ENCODE data around the gene PTPRF.
"Not testable (repeated sequence)": the region's sequence is repeated elsewhere in the genome, so short reads cannot be mapped to it uniquely, and the experiment has no call there.

The PTPRF gene

DNA sequence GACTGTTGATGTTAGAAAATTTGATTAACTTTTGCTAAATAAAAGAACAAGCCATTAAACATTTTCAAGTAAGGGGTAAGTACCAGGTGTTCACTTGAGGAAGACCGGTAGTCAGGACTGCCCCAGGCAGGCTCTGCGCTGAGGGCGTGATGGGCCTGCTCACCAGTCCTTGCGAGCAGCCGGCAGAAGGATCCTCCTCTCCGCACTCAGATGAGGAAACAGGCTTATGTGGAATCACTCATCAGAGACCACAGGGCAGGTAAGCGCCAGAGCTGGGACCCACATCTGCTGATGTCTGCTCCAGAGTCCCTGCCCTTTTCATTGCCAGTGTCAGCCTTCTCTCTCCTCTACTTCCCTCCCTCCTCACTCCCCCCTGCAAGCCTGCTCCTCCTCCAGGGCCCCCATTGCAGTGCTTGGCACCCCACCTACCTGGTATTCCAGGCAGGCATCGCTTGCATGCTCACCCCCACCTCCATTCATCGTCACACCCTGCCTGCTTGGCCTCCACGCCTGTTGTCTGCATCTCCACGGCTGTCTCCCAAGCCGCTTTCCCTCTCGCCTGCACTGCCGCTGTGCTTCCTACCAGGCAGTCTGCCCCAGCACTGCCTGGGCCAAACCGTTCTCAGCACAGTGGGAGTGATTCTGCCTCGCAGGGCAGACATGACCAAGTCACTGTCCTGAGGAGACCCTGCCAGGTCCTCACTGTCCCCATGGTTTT lies 94.5 kb downstream of the PTPRF start:
- DNase-seq (ENCODE audit: low read depth, low spot score): no peak

DNA sequence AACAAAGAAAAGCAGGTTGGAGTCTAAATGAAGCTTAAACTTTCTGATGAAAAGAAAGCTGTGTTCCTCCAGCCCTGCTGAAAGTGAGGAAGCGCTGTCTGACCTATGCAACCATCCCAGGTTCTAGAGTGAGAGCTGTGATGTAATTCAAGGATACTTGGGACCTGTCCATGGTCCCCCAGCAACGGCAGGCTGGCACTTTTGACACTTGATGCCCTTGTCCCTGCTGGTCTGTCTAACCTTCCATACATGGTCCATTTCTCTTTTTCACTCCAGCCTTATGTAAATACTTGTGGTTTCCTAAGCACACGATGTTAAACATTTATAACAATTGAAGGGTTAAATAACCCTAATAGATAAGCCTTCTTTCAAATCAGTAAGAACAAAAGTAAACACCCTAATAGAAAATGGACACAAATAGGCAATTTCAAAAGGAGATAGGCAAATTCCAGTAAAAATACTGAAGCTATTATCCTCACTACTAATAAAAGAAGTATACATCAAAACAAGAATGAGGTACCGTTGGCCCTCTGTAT lies 101.5 kb downstream of the PTPRF start:
- no peak for DNase-seq (ENCODE audit: low read depth, low spot score)

DNA sequence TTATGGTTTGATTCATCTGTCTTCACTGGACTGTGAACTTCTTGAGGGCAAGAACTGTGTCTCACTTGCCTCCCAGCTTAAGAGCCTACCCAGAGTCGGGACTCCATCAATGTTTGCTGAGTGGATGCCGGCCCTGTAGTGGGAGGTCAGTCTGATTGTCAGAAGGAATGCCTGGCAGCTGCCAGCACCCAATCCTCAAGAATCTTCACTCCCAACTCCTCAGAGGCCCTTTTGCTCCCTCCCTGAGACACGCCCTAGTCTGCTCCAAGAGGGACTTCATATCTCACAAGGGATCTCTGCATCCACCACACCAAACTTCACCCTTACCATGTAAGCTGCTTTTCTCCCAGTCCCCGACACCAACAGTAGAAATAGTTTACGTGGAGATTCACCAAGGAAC lies 104.0 kb downstream of the PTPRF start:
- no peak for DNase-seq (ENCODE audit: low read depth, low spot score)

DNA sequence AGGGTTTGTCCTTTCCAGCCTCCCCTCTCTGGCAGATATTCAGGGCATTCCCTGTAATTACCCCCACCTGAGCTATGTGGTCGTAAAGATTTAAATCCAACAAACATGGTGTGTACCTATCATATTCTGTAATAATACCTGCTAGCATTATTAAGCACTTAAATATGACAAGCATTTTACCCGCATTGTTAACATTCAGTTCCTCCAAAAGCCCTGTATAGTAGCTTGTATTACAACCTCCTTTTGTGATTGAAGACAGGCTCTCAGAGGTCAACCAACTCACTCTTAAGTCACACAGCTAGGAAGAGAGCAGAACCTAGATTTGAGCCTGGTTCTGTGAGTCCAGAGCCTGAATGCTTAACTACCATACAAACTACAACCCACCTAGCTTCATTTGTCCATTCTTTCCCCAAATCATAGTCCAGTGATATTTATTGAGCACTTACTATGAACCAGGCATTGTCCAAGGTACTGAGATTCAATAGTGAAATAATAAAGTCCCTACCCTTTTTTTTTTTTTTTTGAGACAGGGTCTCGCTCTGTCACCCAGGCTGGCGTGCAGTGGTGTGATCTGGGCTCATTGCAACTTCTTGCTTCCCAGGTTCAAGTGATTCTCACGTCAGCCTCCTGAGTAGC lies 105.4 kb downstream of the PTPRF start:
- DNase-seq (ENCODE audit: low read depth, low spot score): no peak

DNA sequence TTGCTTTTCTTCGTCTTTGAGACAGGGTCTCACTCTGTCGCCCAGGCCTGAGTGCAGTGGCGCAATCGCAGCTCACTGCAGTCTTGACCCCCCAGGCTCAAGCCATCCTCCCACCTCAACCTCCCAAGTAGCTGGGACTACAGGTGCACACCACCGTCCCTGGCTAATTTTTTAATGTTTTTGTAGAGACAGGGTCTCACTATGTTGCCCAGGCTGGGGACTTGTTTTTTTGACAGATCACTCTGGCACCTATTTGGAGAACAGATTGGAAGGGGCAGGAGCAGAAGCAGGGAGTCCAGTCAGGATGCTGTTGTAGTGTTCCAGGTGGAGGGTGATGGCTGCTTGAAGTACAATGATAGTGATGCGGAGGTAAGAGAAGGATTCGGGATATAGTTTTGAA lies 106.6 kb downstream of the PTPRF start:
- DNase-seq (ENCODE audit: low read depth, low spot score): no peak

DNA sequence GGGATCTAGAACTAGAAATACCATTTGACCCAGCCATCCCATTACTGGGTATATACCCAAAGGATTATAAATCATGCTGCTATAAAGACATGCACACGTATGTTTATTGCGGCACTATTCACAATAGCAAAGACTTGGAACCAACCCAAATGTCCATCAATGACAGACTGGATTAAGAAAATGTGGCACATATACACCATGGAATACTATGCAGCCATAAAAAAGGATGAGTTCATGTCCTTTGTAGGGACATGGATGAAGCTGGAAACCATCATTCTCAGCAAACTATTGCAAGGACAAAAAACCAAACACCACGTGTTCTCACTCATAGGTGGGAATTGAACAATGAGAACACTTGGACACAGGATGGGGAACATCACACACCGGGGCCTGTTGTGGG lies 107.7 kb downstream of the PTPRF start:
- DNase-seq (ENCODE audit: low read depth, low spot score): not testable (repeated sequence)

DNA sequence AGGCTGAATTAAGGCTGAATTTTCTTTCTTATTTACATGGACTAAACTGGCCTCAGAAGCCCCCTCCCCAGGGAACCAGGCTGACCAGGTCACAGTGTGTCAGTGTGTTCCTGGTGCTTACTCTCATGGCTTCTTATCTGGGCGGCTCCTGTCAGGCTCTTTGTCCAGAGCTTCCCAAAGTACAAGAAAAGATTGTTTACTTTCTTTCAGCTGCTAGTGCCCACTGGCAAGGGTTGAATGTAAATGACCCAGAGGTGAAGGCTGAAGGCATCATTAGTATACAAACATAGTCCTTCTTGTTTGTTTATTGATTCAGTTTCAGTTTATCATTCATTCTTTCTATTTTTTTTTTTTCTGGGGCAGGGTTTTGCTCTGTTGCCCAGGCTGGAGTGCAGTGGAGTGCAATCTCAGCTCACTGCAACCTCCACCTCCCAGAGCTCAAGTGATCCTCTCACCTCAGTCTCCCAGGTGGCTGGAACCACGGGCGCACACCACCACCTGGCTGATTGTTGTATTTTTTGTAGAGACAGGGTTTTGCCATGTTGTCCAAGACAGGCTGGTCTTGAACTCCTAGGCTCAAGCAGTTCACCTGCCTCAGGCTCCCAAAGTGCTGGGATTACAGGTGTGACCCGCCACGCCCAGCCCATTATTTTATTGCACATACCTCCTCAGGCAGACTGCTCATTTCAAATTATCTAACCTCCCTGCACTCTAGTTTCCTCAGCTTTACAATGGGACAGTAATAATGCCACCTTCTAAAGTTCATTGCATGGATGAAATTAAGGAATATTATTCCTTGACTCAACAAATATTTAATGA lies 109.5 kb downstream of the PTPRF start:
- DNase-seq (ENCODE audit: low read depth, low spot score): no peak

DNA sequence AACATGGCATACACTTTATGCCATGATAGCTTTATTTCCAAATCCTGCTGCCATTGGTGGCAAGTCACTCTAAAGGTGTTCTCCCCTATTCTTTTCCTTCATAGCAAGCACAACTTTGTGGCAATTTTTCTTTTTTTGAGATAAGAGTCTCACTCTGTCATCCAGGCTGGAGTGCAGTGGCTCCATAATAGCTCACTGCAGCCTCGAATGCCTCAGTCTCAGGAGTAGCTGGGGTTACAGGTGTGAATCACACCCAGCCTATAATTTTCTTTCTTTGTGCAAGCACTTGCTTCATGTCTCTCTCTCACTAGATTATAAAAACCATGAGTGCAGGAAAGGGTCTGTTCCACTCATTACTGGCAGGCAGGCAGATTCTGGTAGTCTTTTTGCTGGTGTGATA lies 113.9 kb downstream of the PTPRF start:
- DNase-seq (ENCODE audit: low read depth, low spot score): no peak

DNA sequence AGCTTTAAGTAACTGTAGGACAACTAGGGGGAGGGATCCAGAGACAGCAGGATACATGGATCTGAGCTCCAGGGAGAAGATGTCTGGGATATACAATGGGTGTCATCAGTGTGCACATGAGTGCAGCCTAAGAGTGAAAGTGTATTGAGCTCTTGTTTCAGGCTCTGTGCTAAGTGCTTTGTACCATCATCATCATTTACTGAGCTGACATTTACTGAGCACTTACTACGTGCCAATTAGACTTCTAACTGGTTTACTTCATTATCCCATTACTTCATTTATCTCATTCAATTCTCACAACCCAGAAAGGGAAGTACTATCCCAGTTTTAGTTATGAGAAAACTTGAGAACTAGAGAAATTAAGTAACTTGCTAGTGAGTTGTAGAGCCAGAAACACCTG lies 114.8 kb downstream of the PTPRF start:
- no peak for DNase-seq (ENCODE audit: low read depth, low spot score)

DNA sequence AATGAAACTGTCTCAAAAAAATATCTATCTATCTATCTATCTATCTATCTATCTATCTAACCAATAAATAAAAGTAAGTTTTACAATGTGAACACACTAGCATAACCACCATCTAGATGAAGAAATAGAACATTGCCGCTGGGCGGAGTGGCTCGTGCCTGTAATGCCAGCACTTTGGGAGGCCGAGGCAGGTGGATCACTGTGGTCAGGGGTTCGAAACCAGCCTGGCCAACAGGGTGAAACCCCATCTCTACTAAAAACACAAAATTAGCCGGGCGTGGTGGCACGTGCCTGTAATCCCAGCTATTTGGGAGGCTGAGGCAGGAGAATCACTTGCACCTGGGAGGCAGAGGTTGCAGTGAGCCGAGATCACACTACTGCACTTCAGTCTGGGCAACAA lies 116.6 kb downstream of the PTPRF start:
- not testable (repeated sequence) for DNase-seq (ENCODE audit: low read depth, low spot score)

DNA sequence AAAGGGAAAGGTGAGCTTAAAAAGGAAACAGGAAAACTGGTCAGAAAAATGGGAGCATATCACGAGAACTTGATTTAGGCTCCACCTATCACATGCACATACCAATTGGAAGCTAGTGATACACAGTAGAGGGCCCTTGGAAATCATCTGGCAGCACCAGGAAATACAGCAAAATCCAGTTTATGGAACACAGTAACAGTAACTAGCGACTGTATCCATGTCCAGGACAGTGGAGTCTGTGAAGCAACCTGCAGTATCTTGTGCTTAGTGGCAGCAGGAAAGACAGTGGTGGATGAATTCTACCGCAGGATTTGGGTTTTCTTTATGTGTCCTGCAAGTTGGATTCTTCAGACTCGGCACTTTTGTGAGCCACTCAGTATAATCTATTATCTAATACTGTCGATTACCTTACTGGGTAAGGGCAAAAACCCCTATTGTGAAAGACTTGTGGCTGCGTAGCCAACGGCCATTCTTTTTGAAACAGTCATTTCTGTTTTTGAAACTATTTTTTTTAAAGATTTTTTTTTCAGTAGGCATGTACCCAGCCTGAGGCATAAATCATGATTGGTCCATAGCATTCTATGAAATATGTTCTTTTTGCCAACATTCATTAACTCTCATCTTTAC lies 117.7 kb downstream of the PTPRF start:
- no peak for DNase-seq (ENCODE audit: low read depth, low spot score)

DNA sequence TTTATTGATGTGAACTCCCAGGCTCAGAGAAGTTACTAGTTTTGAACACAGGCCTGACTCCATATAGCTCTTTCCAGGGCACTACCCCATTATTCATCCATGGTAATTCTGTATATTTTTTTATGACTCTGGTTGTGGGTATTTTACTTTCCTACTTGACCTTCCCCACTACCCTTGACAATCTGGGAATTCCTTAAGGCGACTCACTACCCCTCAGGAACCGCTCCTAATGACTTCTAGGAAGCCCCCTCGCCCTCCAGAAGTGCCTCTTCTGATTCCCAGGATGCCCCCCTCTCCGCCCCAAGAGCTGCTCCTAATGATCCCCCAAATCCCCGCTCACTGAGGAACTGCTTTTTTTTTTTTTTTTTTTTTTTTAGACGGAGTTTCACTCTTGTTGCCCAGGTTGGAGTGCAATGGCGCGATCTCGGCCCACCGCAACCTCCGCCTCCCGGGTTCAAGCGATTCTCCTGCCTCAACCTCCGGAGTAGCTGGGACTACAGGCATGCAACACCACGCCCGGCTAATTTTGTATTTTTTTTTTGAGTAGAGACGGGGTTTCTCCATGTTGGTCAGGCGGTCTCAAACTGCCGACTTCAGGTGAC lies 118.3 kb downstream of the PTPRF start:
- no peak for DNase-seq (ENCODE audit: low read depth, low spot score)

DNA sequence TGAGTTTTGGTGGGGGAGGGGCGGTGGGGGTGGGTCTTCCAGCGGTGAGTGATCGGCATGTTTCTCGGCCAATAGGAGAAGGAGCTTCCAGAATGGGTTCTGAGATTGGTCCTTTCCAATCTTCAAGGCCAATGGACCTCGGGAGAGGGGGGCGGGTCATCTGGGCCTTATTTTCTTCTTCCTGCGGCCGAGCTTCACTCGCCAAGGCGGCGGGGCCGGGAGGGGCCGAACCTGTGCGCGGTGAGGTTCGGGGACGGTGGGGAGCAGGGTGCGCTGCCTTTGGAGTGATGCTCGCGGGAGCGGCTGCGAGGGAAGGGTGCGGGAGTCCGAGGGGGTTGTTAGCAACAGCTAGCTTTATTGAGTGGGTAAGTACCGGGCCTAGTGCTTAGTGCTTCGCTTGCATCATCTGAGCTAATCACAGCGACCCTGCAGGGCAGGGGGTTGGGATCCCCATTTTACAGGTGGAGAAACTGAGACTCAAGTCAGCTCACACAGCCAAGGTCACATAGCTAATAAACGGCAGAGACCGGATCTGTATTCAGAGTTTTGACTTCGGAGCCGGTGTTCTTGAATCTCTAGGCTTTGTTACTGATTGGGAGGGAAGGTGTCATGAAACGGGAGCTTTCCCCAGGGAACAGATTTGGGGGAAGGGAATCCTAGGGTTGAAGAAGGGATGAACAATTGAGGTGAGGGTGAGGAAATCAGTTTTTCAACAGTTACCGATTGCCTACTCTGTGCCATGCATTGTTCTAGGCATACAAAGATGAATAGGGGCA lies 119.8 kb downstream of the PTPRF start:
- DNase-seq (ENCODE audit: low read depth, low spot score): peak; percentile 75

DNA sequence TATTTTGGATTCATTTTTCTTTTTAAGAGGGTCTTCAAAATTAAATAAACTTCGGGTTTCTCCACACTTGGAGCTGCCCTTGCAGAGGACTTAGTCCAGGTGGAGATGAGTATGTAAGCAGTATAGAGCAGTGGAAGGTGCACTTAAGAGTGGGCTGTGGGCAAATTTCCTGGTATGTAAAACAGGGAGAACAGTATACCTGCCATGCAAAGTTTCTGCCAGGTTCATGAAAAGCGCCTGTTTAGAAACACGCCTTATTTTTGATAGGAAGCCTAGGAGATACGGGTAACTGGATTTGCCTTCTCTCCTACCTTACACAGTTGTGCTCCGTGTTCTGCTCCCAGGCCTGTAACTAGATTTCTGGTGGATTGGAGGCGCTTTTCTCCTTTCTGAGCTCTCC lies 120.5 kb downstream of the PTPRF start:
- no peak for DNase-seq (ENCODE audit: low read depth, low spot score)

DNA sequence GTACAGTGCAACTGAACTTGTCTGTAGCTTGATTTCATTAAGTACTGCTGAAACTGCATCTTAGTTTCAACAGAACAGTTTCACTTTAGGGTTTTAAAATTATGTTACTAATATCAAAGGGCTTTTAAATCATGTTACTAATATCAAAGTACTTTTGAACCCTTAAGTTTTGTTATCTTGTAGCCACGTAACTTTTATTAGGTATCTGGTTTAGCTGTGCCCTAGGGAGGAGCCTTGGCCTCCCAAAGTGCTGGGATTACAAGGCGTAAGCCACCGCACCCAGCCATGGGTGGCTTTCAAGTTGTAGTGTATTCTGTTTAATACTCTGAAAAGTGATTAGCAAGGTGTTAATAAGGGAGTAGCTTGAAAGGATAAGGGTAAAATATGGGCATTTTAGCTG lies 121.2 kb downstream of the PTPRF start:
- no peak for DNase-seq (ENCODE audit: low read depth, low spot score)

DNA sequence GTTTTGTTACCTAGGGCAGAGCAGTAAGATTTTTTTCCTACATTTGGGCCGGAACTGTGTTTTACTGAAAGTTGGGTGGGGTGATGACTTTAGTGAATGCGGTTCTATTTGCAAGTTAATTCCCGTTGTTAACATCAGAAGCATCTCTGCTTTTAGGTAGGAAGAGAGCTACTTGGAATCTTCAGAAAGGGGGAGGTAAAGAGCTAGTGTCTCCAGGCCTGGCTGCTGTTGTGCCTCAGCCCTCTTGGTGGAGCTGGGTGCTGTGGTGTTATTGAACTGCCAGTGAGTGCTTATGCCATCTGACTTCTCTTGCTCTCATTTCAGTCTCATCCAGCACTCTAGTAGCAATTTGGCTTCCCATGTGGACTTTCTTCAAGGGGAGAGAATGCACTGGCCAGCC lies 122.7 kb downstream of the PTPRF start:
- no peak for DNase-seq (ENCODE audit: low read depth, low spot score)

DNA sequence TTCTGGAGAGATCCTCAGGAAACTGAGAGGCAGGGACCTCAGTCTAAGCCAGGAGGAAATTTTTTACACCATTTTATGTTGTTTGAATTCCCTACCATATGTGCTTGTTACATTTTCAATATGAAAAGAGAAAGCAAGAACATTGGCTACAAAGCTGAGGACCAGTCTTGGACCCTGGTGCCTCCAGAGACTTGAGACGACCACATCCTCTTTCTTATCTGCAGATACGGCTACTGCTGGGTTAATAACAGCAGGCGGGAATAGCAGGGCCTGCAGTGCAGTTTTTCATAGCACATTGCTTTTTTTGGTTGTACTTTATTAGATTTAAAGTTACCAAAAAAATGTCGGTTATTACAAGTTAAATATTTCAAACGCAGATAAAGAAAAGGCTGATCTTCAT lies 123.2 kb downstream of the PTPRF start:
- no peak for DNase-seq (ENCODE audit: low read depth, low spot score)

DNA sequence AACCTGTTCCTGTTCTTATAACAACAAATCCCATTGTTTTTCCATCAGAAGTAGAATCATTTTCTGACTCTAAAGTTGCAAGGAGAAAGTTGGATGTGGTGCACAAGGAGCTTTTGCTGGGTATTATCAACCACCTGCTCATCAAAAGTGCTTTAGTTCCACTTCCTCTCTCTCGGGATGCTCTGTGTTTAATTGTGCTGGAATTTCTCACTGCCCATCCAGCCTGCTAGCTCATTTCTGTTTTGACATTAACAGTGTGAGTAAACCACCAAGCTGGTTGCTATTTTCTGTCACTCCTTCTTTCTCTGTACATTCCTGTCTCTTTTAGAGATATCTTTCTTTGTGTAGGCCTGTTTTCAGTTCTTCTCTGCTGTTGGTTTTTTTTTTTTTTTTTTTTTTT lies 125.3 kb downstream of the PTPRF start:
- no peak for DNase-seq (ENCODE audit: low read depth, low spot score)

DNA sequence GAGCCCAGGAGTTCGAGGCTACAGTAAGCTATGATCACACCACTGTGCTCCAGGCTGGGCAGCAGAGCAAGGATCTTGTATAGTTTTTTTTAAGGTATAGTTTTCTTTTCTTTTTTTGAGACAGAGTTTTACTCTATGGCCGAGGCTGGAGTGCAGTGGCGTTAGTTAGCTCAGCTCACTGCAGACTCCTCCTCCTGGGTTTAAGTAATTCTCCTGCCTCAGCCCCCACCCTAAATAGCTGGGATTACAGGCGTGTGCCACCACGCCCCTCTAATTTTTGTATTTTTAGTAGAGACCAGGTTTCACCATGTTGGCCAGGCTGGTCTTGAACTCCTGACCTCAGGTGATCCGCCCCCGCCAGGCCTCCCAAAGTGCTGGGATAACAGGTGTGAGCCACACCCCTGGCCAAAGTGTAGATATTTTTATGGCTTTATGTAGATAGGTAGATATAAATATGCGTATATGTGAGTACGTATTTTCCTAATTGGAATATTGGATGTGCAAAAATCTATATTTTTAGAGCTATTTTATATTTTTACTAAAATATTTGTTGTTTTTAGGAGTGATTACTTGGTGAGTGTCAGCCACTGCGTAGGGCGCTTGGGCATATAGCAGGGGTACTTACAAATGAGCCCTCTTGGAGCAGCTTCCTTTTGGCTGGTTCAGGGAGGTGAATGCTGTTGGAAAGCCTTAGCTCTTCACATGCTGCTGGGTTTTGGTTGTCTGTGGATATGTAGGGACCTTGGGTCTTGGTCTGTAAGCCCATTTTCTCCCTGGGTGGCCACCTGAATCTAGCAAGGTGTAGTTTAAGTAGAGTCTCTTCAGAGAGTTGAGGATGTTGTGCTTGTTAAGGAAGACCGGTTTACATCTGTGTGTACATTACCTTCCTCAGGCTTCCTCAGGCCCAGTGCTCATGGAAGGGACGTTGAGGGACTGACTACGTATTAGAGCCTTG lies 128.8 kb downstream of the PTPRF start:
- no peak for DNase-seq (ENCODE audit: low read depth, low spot score)

DNA sequence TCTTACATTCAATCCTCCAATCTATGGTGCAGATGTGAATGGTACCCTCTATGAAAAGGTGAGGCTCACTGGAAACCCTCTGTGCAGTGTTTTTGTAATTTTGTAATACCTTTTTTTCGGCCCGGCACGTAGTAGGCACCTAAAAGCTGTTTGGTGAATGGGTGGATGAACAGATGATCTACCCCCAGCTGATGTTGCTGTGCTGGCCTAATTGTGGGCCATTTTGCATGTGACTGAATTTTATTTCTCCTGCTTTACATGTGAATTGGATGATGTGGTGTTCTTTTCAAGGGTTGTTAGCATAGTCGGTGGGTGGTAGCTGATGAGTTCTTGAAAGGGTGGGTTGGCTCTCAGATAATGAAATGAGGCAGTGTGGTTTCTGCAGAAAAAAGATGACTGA lies 129.7 kb downstream of the PTPRF start:
- DNase-seq (ENCODE audit: low read depth, low spot score): no peak
